K562 (cell line): Measurements from ENCODE around the gene HS3ST5. TPM values are rescaled to one million over a fixed set of nuclear protein-coding genes. Genes with fewer than 3 reads are reported as not detected.

Source experiments
- ATAC-seq: fragments of 200-7000 bp; cut with Tn5 transposase; 3 replicates; pipeline ENCODE4 v1.9.1; 2020; ENCODE audit warnings: moderate library complexity
- BruUV-seq: library from RNA; stranded (reverse); fragments of 400-500 nt; replicated peaks from 2 replicates; lab custom pipeline; 2021; lab: Mats Ljungman, UMichigan
- CTCF ChIA-PET: fragments of 300-600 bp; formaldehyde crosslinking; extraction: SDS; loops from one replicate; lab custom pipeline; 2021; ENCODE audit warnings: low intra/inter-chr PET ratio; lab: Yijun Ruan, JAX
- POLR2A ChIA-PET: fragments of 300-600, 350-650 bp; sonication (Branson Sonifier 250); formaldehyde crosslinking; extraction: SDS; loops from one replicate; lab custom pipeline; 2021; ENCODE audit warnings: antibody characterized with exemption, inconsistent platforms; lab: Yijun Ruan, JAX
- DNase-seq, 4 experiments: peaks; one replicate each; pipeline versions ENCODE4 v3.0.0 to v3.0.0-alpha.2; 2011 to 2018; ENCODE audit warnings: low spot score in 3 of 4, mixed read lengths in 3 of 4; ENCODE audit errors: extremely low read depth in 1 of 4
- FAIRE-seq: peaks from 2 replicates; lab custom pipeline; 2011; peaks lifted over from hg19 to GRCh38; lab: Jason Lieb, UNC
- H2AFZ ChIP-seq: 2 replicates; pipeline ENCODE4 v1.6.0; 2011; ENCODE audit warnings: low read depth, low read length, control low read depth, inconsistent platforms
- H3K27ac ChIP-seq: fragments of 200-600 bp; 3 replicates; pipeline ENCODE4 v1.8.0; 2011; ENCODE audit warnings: low read depth, mild to moderate bottlenecking, control low read depth, inconsistent platforms, low read length, moderate library complexity, mixed read lengths; ENCODE audit errors: extremely low read depth
- H3K27me3 ChIP-seq, 2 experiments: fragments of 300-600 bp in 1 of 2; 2 replicates in 1 of 2; 3 replicates in 1 of 2; pipeline versions ENCODE4 v1.6.0 to v1.8.0; 2011; ENCODE audit warnings: inconsistent platforms in 2 of 2, low read length in 2 of 2, mild to moderate bottlenecking in 1 of 2, mixed read lengths in 1 of 2, moderate library complexity in 1 of 2; ENCODE audit not compliant: control insufficient read depth in 2 of 2, insufficient read depth in 2 of 2
- H3K36me3 ChIP-seq: fragments of 300-600 bp; 3 replicates; pipeline ENCODE4 v1.8.0; 2011; ENCODE audit warnings: mild to moderate bottlenecking, low read length, inconsistent platforms; ENCODE audit not compliant: control insufficient read depth, insufficient read depth
- H3K4me1 ChIP-seq, 2 experiments: fragments of 200-600 bp in 1 of 2; replicated peaks in 1 of 2; 2 replicates in 1 of 2; 3 replicates in 1 of 2; pipeline versions ENCODE4 v1.5.1 to v1.8.0; 2011; ENCODE audit warnings: inconsistent platforms in 2 of 2, low read length in 2 of 2, mild to moderate bottlenecking in 1 of 2, mixed read lengths in 1 of 2, moderate library complexity in 1 of 2; ENCODE audit not compliant: control insufficient read depth in 2 of 2, insufficient read depth in 2 of 2
- H3K4me2 ChIP-seq: 2 replicates; pipeline ENCODE4 v1.6.1; 2011; ENCODE audit warnings: low read length, control low read depth, inconsistent platforms, mixed read lengths; ENCODE audit not compliant: insufficient read depth
- H3K4me3 ChIP-seq: fragments of 200-600 bp; sonication (generic), shearing (Covaris generic); 2 replicates; pipeline ENCODE4 v1.5.1; 2016; ENCODE audit warnings: control low read depth, inconsistent platforms
- H3K79me2 ChIP-seq: fragments of 200-600 bp; 3 replicates; pipeline ENCODE4 v1.8.0; 2011; ENCODE audit warnings: low read length, inconsistent platforms; ENCODE audit not compliant: control insufficient read depth, insufficient read depth
- H3K9ac ChIP-seq, 2 experiments: 2 replicates each; pipeline versions ENCODE4 v1.6.0 to v1.6.1; 2011; ENCODE audit warnings: low read depth in 2 of 2, low read length in 2 of 2, control low read depth in 1 of 2, inconsistent platforms in 1 of 2, mild to moderate bottlenecking in 1 of 2, mixed read lengths in 1 of 2; ENCODE audit not compliant: insufficient read depth in 1 of 2
- H3K9me1 ChIP-seq: one replicate; pipeline ENCODE4 v1.6.0; 2011; ENCODE audit warnings: inconsistent platforms, mild to moderate bottlenecking, low read length, moderate library complexity; ENCODE audit not compliant: control insufficient read depth, insufficient read depth
- H3K9me3 ChIP-seq: replicated peaks from 2 replicates; pipeline ENCODE4 v1.5.1; 2011; ENCODE audit warnings: low read depth, low read length, inconsistent platforms; ENCODE audit not compliant: control insufficient read depth, insufficient read depth
- H4K20me1 ChIP-seq: replicated peaks from 2 replicates; pipeline ENCODE4 v1.6.1; 2011; ENCODE audit warnings: low read length, inconsistent platforms, mixed read lengths; ENCODE audit not compliant: control insufficient read depth, insufficient read depth
- BRF1 ChIP-seq: IDR thresholded peaks from 3 replicates; pipeline ENCODE4 v1.6.1; 2011; ENCODE audit warnings: borderline replicate concordance, mild to moderate bottlenecking; ENCODE audit not compliant: insufficient read length; ENCODE audit errors: extremely low read depth
- CBX3 ChIP-seq, 2 experiments: IDR thresholded peaks; 1 replicate in 1 of 2; 2 replicates in 1 of 2; pipeline ENCODE4 v1.6.1; 2012; ENCODE audit warnings: inconsistent platforms in 2 of 2, low read length in 2 of 2, borderline replicate concordance in 1 of 2, control low read depth in 1 of 2
- FOXA3 ChIP-seq, 2 experiments: fragments of 450-650 bp in 1 of 2; sonication (generic) in 1 of 2; formaldehyde crosslinking; IDR thresholded peaks in 1 of 2; conservative IDR thresholded peaks in 1 of 2; 2 replicates each; pipeline versions ENCODE4 v1.4.0 to v1.8.0; 2020 to 2022; ENCODE audit warnings: mild to moderate bottlenecking in 2 of 2, missing genetic modification reagents in 1 of 2
- FOXK1 ChIP-seq: sonication (generic); formaldehyde crosslinking; IDR thresholded peaks from 2 replicates; pipeline ENCODE4 v1.8.0; 2022; ENCODE audit warnings: missing genetic modification reagents, mild to moderate bottlenecking, borderline replicate concordance
- GTF2B ChIP-seq: IDR thresholded peaks from 2 replicates; pipeline ENCODE4 v1.6.1; 2011; ENCODE audit not compliant: insufficient read length; ENCODE audit errors: extremely low read depth
- SIN3B ChIP-seq: fragments of 450-650 bp; IDR thresholded peaks from 2 replicates; pipeline ENCODE4 v1.6.1; 2017; ENCODE audit warnings: low read depth, mild to moderate bottlenecking, moderate library complexity
- SMARCE1 ChIP-seq: fragments of 450-650 bp; IDR thresholded peaks from 2 replicates; pipeline ENCODE4 v1.7.1; 2016; ENCODE audit warnings: mild to moderate bottlenecking
- SUPT5H ChIP-seq: fragments of 450-650 bp; IDR thresholded peaks from 2 replicates; pipeline ENCODE4 v1.6.1; 2016
- XRCC5 ChIP-seq: fragments of 200-400 bp; formaldehyde crosslinking; IDR thresholded peaks from 2 replicates; pipeline ENCODE4 v1.6.1; 2017; ENCODE audit warnings: low read depth, mild to moderate bottlenecking, low read length
- ZNF586 ChIP-seq: fragments of 450-650 bp; formaldehyde crosslinking; conservative IDR thresholded peaks from 2 replicates; pipeline ENCODE4 v1.4.0; 2020; ENCODE audit warnings: mild to moderate bottlenecking, moderate library complexity
- ZNF75A ChIP-seq: fragments of 450-650 bp; formaldehyde crosslinking; IDR thresholded peaks from 2 replicates; pipeline ENCODE4 v1.4.0; 2020; ENCODE audit warnings: mild to moderate bottlenecking
- WGBS: fragments of 100-300 bp; shearing (Covaris generic); methylation state at CpG from one replicate; pipeline ENCODE4 v1.1.6; 2016; ENCODE audit warnings: low coverage, mixed read lengths; ENCODE audit not compliant: insufficient coverage; ENCODE audit errors: missing lambda C conversion rate; 5-methylcytosine and 5-hydroxymethylcytosine counted together
- in situ Hi-C: fragments of 300-500 bp; cut with MboI; formaldehyde crosslinking; loops from 4 replicates; pipeline ENCODE4 v1.15.0; 2018; ENCODE audit warnings: inconsistent platforms, mixed read lengths
- intact Hi-C: fragments of 100-400 bp; cut with micrococcal nuclease; formaldehyde crosslinking; loops from 2 replicates; pipeline ENCODE4 v1.14.2; 2022
- polyA plus RNA-seq, 8 experiments: library from polyadenylated mRNA; depleted of rRNA in 4 of 8; stranded (reverse) in 5 of 8; unstranded in 3 of 8; fragments of >200 nt; fragmentation: Nextera tagmentation in 2 of 8; fragmentation: Illumina TruSeq in 1 of 8; extraction: Ambion mirVana in 2 of 8; extraction: Trizol in 1 of 8; gene quantifications; 2 replicates each; pipeline versions ENCODE4 v1.2.1 to v1.2.3, GENCODE V29; 2011 to 2014; ENCODE audit warnings: inconsistent platforms in 1 of 8, missing spikeins in 1 of 8
- total RNA-seq, 7 experiments: library from RNA; depleted of rRNA in 6 of 7; stranded (reverse); fragments of >200 nt in 6 of 7; fragmentation: Illumina TruSeq in 2 of 7; extraction: Trizol in 2 of 7; gene quantifications; 2 replicates each; pipeline versions ENCODE4 v1.2.1 to v1.2.3, GENCODE V29; 2011 to 2021; ENCODE audit warnings: low replicate concordance in 1 of 7
- TF ChIP-seq, protein P1 (sequence below): fragments of 450-650 bp; IDR thresholded peaks from 2 replicates; pipeline ENCODE4 v1.6.1; 2016; ENCODE audit warnings: mild to moderate bottlenecking, moderate library complexity

HS3ST5 gene
- total and polyA plus RNA-seq, 9 of the 15 experiments (the other 6 are each of a cell fraction or from before 2014, with no cell fraction given), result not detected

- Histone ChIP-seq H3K36me3 (no peaks in the 10 kb centered on the region), H3K4me2 (no peak overlapping the region), H3K9me3 (no peaks in the 10 kb centered on the region), H3K9me1 (no peaks in the 10 kb centered on the region), H3K4me1 (no peaks in the 10 kb centered on the region), H3K4me3 (no peak overlapping the region), H3K27ac (no peak overlapping the region), H3K27me3 (no peaks in the 10 kb centered on the region), H2AFZ (no peak overlapping the region), H3K9ac (no peak overlapping the region), H4K20me1 (no peaks in the 10 kb centered on the region), H3K79me2 (no peaks in the 10 kb centered on the region)
- 0% methylated on average over 2 of the region's 2 CpGs for WGBS
- no peak for ATAC-seq
- FAIRE-seq, result no peak
- CTCF ChIA-PET, result no interaction called here
- no peak for DNase-seq
- POLR2A ChIA-PET, result no interaction called here
- no TSS peak for BruUV-seq
- intact Hi-C loops, result no loop called here
- in situ Hi-C loops, result no loop called here
- no peak for TF ChIP-seq FOXK1 (CRISPR knock-in tag)
- no peak for TF ChIP-seq XRCC5
- TF ChIP-seq ZNF75A (CRISPR knock-in tag), result no peak
- TF ChIP-seq CBX3 (IDR thresholded peaks at IDR 0.05; ENCODE audit: borderline replicate concordance in 1 of 2, low read length in 2 of 2), result no peak
- TF ChIP-seq, protein P1, sequence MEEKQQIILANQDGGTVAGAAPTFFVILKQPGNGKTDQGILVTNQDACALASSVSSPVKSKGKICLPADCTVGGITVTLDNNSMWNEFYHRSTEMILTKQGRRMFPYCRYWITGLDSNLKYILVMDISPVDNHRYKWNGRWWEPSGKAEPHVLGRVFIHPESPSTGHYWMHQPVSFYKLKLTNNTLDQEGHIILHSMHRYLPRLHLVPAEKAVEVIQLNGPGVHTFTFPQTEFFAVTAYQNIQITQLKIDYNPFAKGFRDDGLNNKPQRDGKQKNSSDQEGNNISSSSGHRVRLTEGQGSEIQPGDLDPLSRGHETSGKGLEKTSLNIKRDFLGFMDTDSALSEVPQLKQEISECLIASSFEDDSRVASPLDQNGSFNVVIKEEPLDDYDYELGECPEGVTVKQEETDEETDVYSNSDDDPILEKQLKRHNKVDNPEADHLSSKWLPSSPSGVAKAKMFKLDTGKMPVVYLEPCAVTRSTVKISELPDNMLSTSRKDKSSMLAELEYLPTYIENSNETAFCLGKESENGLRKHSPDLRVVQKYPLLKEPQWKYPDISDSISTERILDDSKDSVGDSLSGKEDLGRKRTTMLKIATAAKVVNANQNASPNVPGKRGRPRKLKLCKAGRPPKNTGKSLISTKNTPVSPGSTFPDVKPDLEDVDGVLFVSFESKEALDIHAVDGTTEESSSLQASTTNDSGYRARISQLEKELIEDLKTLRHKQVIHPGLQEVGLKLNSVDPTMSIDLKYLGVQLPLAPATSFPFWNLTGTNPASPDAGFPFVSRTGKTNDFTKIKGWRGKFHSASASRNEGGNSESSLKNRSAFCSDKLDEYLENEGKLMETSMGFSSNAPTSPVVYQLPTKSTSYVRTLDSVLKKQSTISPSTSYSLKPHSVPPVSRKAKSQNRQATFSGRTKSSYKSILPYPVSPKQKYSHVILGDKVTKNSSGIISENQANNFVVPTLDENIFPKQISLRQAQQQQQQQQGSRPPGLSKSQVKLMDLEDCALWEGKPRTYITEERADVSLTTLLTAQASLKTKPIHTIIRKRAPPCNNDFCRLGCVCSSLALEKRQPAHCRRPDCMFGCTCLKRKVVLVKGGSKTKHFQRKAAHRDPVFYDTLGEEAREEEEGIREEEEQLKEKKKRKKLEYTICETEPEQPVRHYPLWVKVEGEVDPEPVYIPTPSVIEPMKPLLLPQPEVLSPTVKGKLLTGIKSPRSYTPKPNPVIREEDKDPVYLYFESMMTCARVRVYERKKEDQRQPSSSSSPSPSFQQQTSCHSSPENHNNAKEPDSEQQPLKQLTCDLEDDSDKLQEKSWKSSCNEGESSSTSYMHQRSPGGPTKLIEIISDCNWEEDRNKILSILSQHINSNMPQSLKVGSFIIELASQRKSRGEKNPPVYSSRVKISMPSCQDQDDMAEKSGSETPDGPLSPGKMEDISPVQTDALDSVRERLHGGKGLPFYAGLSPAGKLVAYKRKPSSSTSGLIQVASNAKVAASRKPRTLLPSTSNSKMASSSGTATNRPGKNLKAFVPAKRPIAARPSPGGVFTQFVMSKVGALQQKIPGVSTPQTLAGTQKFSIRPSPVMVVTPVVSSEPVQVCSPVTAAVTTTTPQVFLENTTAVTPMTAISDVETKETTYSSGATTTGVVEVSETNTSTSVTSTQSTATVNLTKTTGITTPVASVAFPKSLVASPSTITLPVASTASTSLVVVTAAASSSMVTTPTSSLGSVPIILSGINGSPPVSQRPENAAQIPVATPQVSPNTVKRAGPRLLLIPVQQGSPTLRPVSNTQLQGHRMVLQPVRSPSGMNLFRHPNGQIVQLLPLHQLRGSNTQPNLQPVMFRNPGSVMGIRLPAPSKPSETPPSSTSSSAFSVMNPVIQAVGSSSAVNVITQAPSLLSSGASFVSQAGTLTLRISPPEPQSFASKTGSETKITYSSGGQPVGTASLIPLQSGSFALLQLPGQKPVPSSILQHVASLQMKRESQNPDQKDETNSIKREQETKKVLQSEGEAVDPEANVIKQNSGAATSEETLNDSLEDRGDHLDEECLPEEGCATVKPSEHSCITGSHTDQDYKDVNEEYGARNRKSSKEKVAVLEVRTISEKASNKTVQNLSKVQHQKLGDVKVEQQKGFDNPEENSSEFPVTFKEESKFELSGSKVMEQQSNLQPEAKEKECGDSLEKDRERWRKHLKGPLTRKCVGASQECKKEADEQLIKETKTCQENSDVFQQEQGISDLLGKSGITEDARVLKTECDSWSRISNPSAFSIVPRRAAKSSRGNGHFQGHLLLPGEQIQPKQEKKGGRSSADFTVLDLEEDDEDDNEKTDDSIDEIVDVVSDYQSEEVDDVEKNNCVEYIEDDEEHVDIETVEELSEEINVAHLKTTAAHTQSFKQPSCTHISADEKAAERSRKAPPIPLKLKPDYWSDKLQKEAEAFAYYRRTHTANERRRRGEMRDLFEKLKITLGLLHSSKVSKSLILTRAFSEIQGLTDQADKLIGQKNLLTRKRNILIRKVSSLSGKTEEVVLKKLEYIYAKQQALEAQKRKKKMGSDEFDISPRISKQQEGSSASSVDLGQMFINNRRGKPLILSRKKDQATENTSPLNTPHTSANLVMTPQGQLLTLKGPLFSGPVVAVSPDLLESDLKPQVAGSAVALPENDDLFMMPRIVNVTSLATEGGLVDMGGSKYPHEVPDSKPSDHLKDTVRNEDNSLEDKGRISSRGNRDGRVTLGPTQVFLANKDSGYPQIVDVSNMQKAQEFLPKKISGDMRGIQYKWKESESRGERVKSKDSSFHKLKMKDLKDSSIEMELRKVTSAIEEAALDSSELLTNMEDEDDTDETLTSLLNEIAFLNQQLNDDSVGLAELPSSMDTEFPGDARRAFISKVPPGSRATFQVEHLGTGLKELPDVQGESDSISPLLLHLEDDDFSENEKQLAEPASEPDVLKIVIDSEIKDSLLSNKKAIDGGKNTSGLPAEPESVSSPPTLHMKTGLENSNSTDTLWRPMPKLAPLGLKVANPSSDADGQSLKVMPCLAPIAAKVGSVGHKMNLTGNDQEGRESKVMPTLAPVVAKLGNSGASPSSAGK, result no peak
- no peak for TF ChIP-seq SIN3B
- TF ChIP-seq GTF2B, result no peak
- TF ChIP-seq ZNF586 (CRISPR knock-in tag), result no peak
- TF ChIP-seq SMARCE1, result no peak
- no peak for TF ChIP-seq FOXA3 (CRISPR knock-in tag; conservative IDR thresholded peaks at IDR 0.05 in 1 of 2, IDR thresholded peaks at IDR 0.05 in 1 of 2)
- no peak for TF ChIP-seq SUPT5H
- TF ChIP-seq BRF1, result no peak
Measured at GRCh38 chr6:114247101-114247500, 95.7 kb downstream of the HS3ST5 start.
